GM23338 (cell line): Measurements from ENCODE around the gene CYTH1.

Experiments
- CREB1 ChIP-seq: fragments of 250-450 bp; sonication (Bioruptor Pico); IDR thresholded peaks from 2 replicates; pipeline ENCODE4 v1.5.0; 2020; ENCODE audit warnings: low read depth, mild to moderate bottlenecking, moderate library complexity
- CTCF ChIP-seq, 2 experiments: fragments of 200-600 bp in 1 of 2; sonication (generic) in 1 of 2; conservative IDR thresholded peaks; 2 replicates each; pipeline versions ENCODE4 v1.5.1 to v1.6.1; 2016 to 2017; ENCODE audit warnings: antibody characterized with exemption in 2 of 2, low read depth in 2 of 2, mild to moderate bottlenecking in 2 of 2, moderate library complexity in 1 of 2
- ETS1 ChIP-seq: IDR thresholded peaks from 2 replicates; pipeline ENCODE4 v1.6.1; 2016; ENCODE audit warnings: antibody characterized with exemption
- EZH2 ChIP-seq: fragments of 200-600 bp; sonication (generic); IDR thresholded peaks from one replicate; pipeline ENCODE4 v1.8.0; 2017; ENCODE audit warnings: antibody characterized with exemption, mild to moderate bottlenecking, low read depth; ENCODE audit not compliant: unreplicated experiment
- REST ChIP-seq: IDR thresholded peaks from one replicate; pipeline ENCODE4 v1.6.1; 2018; ENCODE audit warnings: antibody characterized with exemption; ENCODE audit not compliant: unreplicated experiment
- ZNF462 ChIP-seq: fragments of 250-450 bp; sonication (Bioruptor Pico); IDR thresholded peaks from 2 replicates; pipeline ENCODE4 v1.5.0; 2020; ENCODE audit warnings: mild to moderate bottlenecking, moderate library complexity

- no peak for TF ChIP-seq EZH2
- no peak for TF ChIP-seq CTCF (conservative IDR thresholded peaks at IDR 0.05; ENCODE audit: low read depth in 2 of 2)
- TF ChIP-seq REST, result no peak
- TF ChIP-seq ETS1, result no peak
- no peak for TF ChIP-seq CREB1 (CRISPR knock-in tag)
- TF ChIP-seq ZNF462 (CRISPR knock-in tag), result no peak
Observed at GRCh38 chr17:78650093-78650715, 131.9 kb downstream of the CYTH1 start.
